ENCODE results near the gene SPATA3. TPM values are rescaled to one million over a fixed set of nuclear protein-coding genes. Genes with fewer than 3 reads are reported as not detected.

The SPATA3 gene
- total RNA-seq, 1 donor from 2014 or later = not detected

DNA sequence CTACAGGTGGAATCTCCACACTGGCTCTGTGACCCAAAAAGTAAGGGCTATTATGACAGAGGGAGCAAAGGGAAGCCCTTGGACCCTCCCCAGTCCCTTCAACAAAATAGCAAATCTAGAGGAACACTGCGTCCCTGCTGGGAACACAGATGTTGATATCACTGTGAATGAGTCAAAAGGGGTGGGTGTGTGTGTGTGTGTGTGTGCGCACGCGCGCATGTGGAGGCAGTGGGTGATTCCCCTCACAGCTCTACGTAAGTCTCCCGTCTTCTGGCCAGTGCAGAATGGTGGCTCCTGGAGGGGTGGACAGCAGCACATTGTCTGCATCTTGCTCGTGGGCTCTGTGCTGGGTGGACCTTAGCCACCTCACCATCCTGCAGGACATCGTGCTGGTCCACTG is 33.6 kb downstream of the SPATA3 start:
- no peak for FAIRE-seq
- no peak overlapping the region for H3K4me3 ChIP-seq (ENCODE audit: insufficient read depth, low read depth, low read length)
- Mint-ChIP-seq H3K36me3 (ENCODE audit: low read depth, unreplicated experiment) (no peaks in the 10 kb centered on the region), H3K27ac (ENCODE audit: unreplicated experiment) (no peak overlapping the region), H3K9me3 (ENCODE audit: unreplicated experiment) (peaks cover 2% of the 10 kb centered on the region), H3K4me1 (ENCODE audit: low read depth, unreplicated experiment) (peaks cover 2% of the 10 kb centered on the region), H3K4me3 (ENCODE audit: unreplicated experiment) (no peak overlapping the region), H3K27me3 (ENCODE audit: low read depth, unreplicated experiment) (peaks cover 39% of the 10 kb centered on the region)
- H3K4me2 ChIP-seq (ENCODE audit: low read length) = no peak overlapping the region
- no peaks in the 10 kb centered on the region for H3K4me1 ChIP-seq (ENCODE audit: insufficient read depth, low read length)
- no peak overlapping the region for H3K27ac ChIP-seq (ENCODE audit: low read depth, low read length)
- H3K9ac ChIP-seq (ENCODE audit: low read length) = no peak overlapping the region
- H3K79me2 ChIP-seq (ENCODE audit: insufficient read depth, low read length) = no peaks in the 10 kb centered on the region
- no peaks in the 10 kb centered on the region for H3K36me3 ChIP-seq (ENCODE audit: insufficient read depth, low read length)
- DNase-seq (ENCODE audit: low read depth) = no peak
- no peaks in the 10 kb centered on the region for H4K20me1 ChIP-seq (ENCODE audit: insufficient read depth, low read length)
- peaks cover 29% of the 10 kb centered on the region for H3K27me3 ChIP-seq (ENCODE audit: insufficient read depth, low read length)
- H3K9me3 ChIP-seq (ENCODE audit: insufficient read depth, low read depth, low read length) = no peaks in the 10 kb centered on the region
- H2AFZ ChIP-seq (ENCODE audit: low read depth, low read length) = no peak overlapping the region
- TF ChIP-seq EZH2 (IDR thresholded peaks at IDR 0.05; ENCODE audit: insufficient read depth, low read length) = no peak
- TF ChIP-seq, protein P1, sequence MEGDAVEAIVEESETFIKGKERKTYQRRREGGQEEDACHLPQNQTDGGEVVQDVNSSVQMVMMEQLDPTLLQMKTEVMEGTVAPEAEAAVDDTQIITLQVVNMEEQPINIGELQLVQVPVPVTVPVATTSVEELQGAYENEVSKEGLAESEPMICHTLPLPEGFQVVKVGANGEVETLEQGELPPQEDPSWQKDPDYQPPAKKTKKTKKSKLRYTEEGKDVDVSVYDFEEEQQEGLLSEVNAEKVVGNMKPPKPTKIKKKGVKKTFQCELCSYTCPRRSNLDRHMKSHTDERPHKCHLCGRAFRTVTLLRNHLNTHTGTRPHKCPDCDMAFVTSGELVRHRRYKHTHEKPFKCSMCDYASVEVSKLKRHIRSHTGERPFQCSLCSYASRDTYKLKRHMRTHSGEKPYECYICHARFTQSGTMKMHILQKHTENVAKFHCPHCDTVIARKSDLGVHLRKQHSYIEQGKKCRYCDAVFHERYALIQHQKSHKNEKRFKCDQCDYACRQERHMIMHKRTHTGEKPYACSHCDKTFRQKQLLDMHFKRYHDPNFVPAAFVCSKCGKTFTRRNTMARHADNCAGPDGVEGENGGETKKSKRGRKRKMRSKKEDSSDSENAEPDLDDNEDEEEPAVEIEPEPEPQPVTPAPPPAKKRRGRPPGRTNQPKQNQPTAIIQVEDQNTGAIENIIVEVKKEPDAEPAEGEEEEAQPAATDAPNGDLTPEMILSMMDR (IDR thresholded peaks at IDR 0.05; ENCODE audit: insufficient read depth, low read depth, low read length) = no peak

GRCh38 chr2:231030725-231031124 is 34.8 kb downstream of the SPATA3 start:
- no peaks in the 10 kb centered on the region for H3K79me2 ChIP-seq (ENCODE audit: insufficient read depth, low read length)
- no peak overlapping the region for H3K9ac ChIP-seq (ENCODE audit: low read length)
- H3K9me3 Mint-ChIP-seq (ENCODE audit: unreplicated experiment) = peaks cover 2% of the 10 kb centered on the region
- H3K27ac ChIP-seq (ENCODE audit: low read depth, low read length) = no peak overlapping the region
- no peaks in the 10 kb centered on the region for H3K36me3 Mint-ChIP-seq (ENCODE audit: low read depth, unreplicated experiment)
- H3K9me3 ChIP-seq (ENCODE audit: insufficient read depth, low read depth, low read length) = no peaks in the 10 kb centered on the region
- peaks cover 46% of the 10 kb centered on the region for H3K27me3 Mint-ChIP-seq (ENCODE audit: low read depth, unreplicated experiment)
- H3K4me2 ChIP-seq (ENCODE audit: low read length) = no peak overlapping the region
- H3K4me1 Mint-ChIP-seq (ENCODE audit: low read depth, unreplicated experiment) = peaks cover 2% of the 10 kb centered on the region
- H3K4me1 ChIP-seq (ENCODE audit: insufficient read depth, low read length) = no peaks in the 10 kb centered on the region
- no peak overlapping the region for H3K4me3 ChIP-seq (ENCODE audit: insufficient read depth, low read depth, low read length)
- H2AFZ ChIP-seq (ENCODE audit: low read depth, low read length) = no peak overlapping the region
- no peak for DNase-seq (ENCODE audit: low read depth)
- H3K4me3 Mint-ChIP-seq (ENCODE audit: unreplicated experiment) = no peak overlapping the region
- FAIRE-seq = no peak
- peak overlapping the region; percentile 12 for H3K27ac Mint-ChIP-seq (ENCODE audit: unreplicated experiment)
- peaks cover 36% of the 10 kb centered on the region for H3K27me3 ChIP-seq (ENCODE audit: insufficient read depth, low read length)
- no peak for TF ChIP-seq EZH2 (IDR thresholded peaks at IDR 0.05; ENCODE audit: insufficient read depth, low read length)
- TF ChIP-seq, protein P1 (IDR thresholded peaks at IDR 0.05; ENCODE audit: insufficient read depth, low read depth, low read length) = no peak
- H4K20me1 ChIP-seq (ENCODE audit: insufficient read depth, low read length) = no peaks in the 10 kb centered on the region
- no peaks in the 10 kb centered on the region for H3K36me3 ChIP-seq (ENCODE audit: insufficient read depth, low read length)

- H4K20me1 ChIP-seq (ENCODE audit: insufficient read depth, low read length) = no peaks in the 10 kb centered on the region
- H3K27me3 ChIP-seq (ENCODE audit: insufficient read depth, low read length) = peaks cover 48% of the 10 kb centered on the region
- FAIRE-seq (no peak), DNase-seq (ENCODE audit: low read depth) (no peak)
- no peak overlapping the region for H3K9ac ChIP-seq (ENCODE audit: low read length)
- H3K79me2 ChIP-seq (ENCODE audit: insufficient read depth, low read length) = no peaks in the 10 kb centered on the region
- H3K4me3 ChIP-seq (ENCODE audit: insufficient read depth, low read depth, low read length) = no peak overlapping the region
- H3K27ac ChIP-seq (ENCODE audit: low read depth, low read length) = no peak overlapping the region
- no peaks in the 10 kb centered on the region for H3K9me3 ChIP-seq (ENCODE audit: insufficient read depth, low read depth, low read length)
- H3K4me1 ChIP-seq (ENCODE audit: insufficient read depth, low read length) = no peaks in the 10 kb centered on the region
- H2AFZ ChIP-seq (ENCODE audit: low read depth, low read length) = no peak overlapping the region
- H3K36me3 ChIP-seq (ENCODE audit: insufficient read depth, low read length) = no peaks in the 10 kb centered on the region
- Mint-ChIP-seq H3K27ac (ENCODE audit: unreplicated experiment) (no peak overlapping the region), H3K27me3 (ENCODE audit: low read depth, unreplicated experiment) (peaks cover 57% of the 10 kb centered on the region), H3K4me3 (ENCODE audit: unreplicated experiment) (no peak overlapping the region), H3K9me3 (ENCODE audit: unreplicated experiment) (peaks cover 2% of the 10 kb centered on the region), H3K4me1 (ENCODE audit: low read depth, unreplicated experiment) (peaks cover 2% of the 10 kb centered on the region), H3K36me3 (ENCODE audit: low read depth, unreplicated experiment) (no peaks in the 10 kb centered on the region)
- TF ChIP-seq EZH2 (IDR thresholded peaks at IDR 0.05; ENCODE audit: insufficient read depth, low read length) = no peak
- TF ChIP-seq, protein P1 (IDR thresholded peaks at IDR 0.05; ENCODE audit: insufficient read depth, low read depth, low read length) = no peak
- H3K4me2 ChIP-seq (ENCODE audit: low read length) = no peak overlapping the region
Observed at GRCh38 chr2:231032575-231033140, 36.7 kb downstream of the SPATA3 start.

Data from astrocyte (in vitro differentiated cells and primary cell).